Iris pigment epithelial cell (primary cell): ENCODE measurements around the gene SAFB2.

Source experiments
- DNase-seq: peaks from one replicate; pipeline ENCODE4 v3.0.0-alpha.2; 2011; ENCODE audit warnings: low read depth

Gene SAFB2

GRCh38 chr19:5579697-5580096 is 42.9 kb downstream of the SAFB2 start:
- no peak for DNase-seq

- no peak for DNase-seq
Observed at GRCh38 chr19:5579286-5579685, 43.3 kb downstream of the SAFB2 start.

- peak; percentile 33 for DNase-seq
Observed at GRCh38 chr19:5578097-5578846, 44.3 kb downstream of the SAFB2 start.

- DNase-seq, result no peak
Observed at GRCh38 chr19:5575590-5575989, 47.0 kb downstream of the SAFB2 start.

- no peak for DNase-seq
Observed at GRCh38 chr19:5572556-5573286, 49.9 kb downstream of the SAFB2 start.

GRCh38 chr19:5571777-5572176 is 50.8 kb downstream of the SAFB2 start:
- no peak for DNase-seq

GRCh38 chr19:5567970-5568407 is 54.6 kb downstream of the SAFB2 start:
- DNase-seq, result no peak

- no peak for DNase-seq
Observed at GRCh38 chr19:5567360-5567969, 55.1 kb downstream of the SAFB2 start, which contains the start of gene TINCR. TSS of gene TINCR (minus strand) at chr19:5567953.

- DNase-seq, result no peak
Observed at GRCh38 chr19:5564930-5565329, 57.6 kb downstream of the SAFB2 start.

GRCh38 chr19:5563935-5564612 is 58.5 kb downstream of the SAFB2 start:
- DNase-seq, result peak; percentile 28

- DNase-seq, result no peak
Observed at GRCh38 chr19:5563008-5563431, 59.6 kb downstream of the SAFB2 start.

GRCh38 chr19:5562280-5562679 is 60.3 kb downstream of the SAFB2 start:
- DNase-seq, result no peak

GRCh38 chr19:5561559-5561958 is 61.0 kb downstream of the SAFB2 start:
- no peak for DNase-seq

- no peak for DNase-seq
Observed at GRCh38 chr19:5560156-5560555, 62.4 kb downstream of the SAFB2 start.

- no peak for DNase-seq
Observed at GRCh38 chr19:5559804-5560133, 62.8 kb downstream of the SAFB2 start.

- no peak for DNase-seq
Observed at GRCh38 chr19:5558101-5558621, 64.4 kb downstream of the SAFB2 start.

- DNase-seq, result no peak
Observed at GRCh38 chr19:5557691-5558090, 64.9 kb downstream of the SAFB2 start.

- no peak for DNase-seq
Observed at GRCh38 chr19:5554828-5555227, 67.7 kb downstream of the SAFB2 start.

GRCh38 chr19:5553892-5554291 is 68.7 kb downstream of the SAFB2 start:
- no peak for DNase-seq

- peak; percentile 31 for DNase-seq
Observed at GRCh38 chr19:5547881-5548280, 74.7 kb downstream of the SAFB2 start.

- DNase-seq, result no peak
Observed at GRCh38 chr19:5545984-5546383, 76.6 kb downstream of the SAFB2 start.

- DNase-seq, result no peak
Observed at GRCh38 chr19:5545051-5545450, 77.5 kb downstream of the SAFB2 start.
